Keratinocyte (primary cell): ENCODE results near the gene FAM120AOS.

Experiments used
- EZH2 ChIP-seq: IDR thresholded peaks from one replicate; pipeline ENCODE4 v1.6.1; 2012; ENCODE audit warnings: inconsistent platforms, mild to moderate bottlenecking, low read length, moderate library complexity
- TF ChIP-seq, protein P1 (sequence below), 3 experiments: IDR thresholded peaks in 1 of 3; conservative IDR thresholded peaks in 1 of 3; optimal IDR thresholded peaks in 1 of 3; 2 replicates in 2 of 3; 3 replicates in 1 of 3; pipeline versions ENCODE3 to v1.5.1; 2011; ENCODE audit warnings: low read length in 3 of 3, mild to moderate bottlenecking in 3 of 3, moderate library complexity in 2 of 3, control low read depth in 1 of 3, inconsistent platforms in 1 of 3; ENCODE audit not compliant: insufficient read depth in 2 of 3; ENCODE audit errors: extremely low read depth in 1 of 3

DNA sequence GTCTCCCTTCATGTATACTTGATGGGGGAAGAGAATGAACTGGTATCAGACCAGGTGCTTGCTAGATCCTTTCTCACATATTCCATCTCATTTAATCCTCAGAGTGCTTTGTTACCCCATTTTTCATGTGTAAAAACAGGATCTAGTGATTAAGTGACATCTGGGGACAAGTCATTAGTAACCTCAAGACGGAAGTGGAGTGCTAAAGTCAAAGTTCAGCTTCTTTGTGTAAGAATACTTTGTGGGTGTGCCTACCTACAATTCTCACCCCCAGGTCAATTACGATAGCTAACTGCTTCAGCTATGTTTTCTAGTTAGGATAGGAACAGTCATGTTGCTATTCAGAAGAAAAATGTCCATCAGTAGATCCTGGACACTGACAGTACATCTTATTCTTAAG lies 3.1 kb upstream of the FAM120AOS start:
- TF ChIP-seq, protein P1, sequence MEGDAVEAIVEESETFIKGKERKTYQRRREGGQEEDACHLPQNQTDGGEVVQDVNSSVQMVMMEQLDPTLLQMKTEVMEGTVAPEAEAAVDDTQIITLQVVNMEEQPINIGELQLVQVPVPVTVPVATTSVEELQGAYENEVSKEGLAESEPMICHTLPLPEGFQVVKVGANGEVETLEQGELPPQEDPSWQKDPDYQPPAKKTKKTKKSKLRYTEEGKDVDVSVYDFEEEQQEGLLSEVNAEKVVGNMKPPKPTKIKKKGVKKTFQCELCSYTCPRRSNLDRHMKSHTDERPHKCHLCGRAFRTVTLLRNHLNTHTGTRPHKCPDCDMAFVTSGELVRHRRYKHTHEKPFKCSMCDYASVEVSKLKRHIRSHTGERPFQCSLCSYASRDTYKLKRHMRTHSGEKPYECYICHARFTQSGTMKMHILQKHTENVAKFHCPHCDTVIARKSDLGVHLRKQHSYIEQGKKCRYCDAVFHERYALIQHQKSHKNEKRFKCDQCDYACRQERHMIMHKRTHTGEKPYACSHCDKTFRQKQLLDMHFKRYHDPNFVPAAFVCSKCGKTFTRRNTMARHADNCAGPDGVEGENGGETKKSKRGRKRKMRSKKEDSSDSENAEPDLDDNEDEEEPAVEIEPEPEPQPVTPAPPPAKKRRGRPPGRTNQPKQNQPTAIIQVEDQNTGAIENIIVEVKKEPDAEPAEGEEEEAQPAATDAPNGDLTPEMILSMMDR (optimal IDR thresholded peaks at IDR 0.05 in 1 of 3, IDR thresholded peaks at IDR 0.05 in 1 of 3, conservative IDR thresholded peaks at IDR 0.05 in 1 of 3; ENCODE audit: extremely low read depth in 1 of 3, insufficient read depth in 2 of 3, low read length in 3 of 3) = no peak
- TF ChIP-seq EZH2 = no peak
